GM21723 (cell line): Measurements from ENCODE around the gene EXPH5.
A peak's percentile ranks its signal among the peaks of the same experiment; 100 is the strongest.

Experiments used
- ATAC-seq: cut with Tn5 transposase; IDR thresholded peaks from one replicate; pipeline ENCODE4 v1.9.1; 2021; ENCODE audit warnings: mild to moderate bottlenecking, moderate library complexity; ENCODE audit not compliant: unreplicated experiment

The EXPH5 gene

GRCh38 chr11:108522318-108522717 is 71.2 kb downstream of the EXPH5 start:
- no peak for ATAC-seq

DNA sequence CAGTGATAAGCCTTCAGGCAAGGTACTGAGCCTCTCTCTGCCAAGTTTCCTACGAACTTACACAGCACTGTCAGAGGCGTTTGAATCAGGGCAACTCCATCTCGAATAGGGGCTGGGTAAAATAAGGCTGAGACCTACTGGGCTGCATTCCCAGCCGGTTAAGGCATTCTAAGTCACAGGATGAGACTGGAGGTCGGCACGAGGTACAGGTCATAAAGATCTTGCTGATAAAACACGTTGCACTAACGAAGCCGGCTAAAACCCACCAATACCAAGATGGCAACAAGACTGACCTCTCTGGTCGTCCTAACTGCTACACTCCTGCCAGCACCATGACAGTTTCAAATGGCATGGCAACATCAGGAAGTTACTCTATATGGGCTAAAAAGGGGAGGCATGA is 75.0 kb downstream of the EXPH5 start:
- ATAC-seq = no peak

- ATAC-seq = no peak
Observed at GRCh38 chr11:108516125-108516524, 77.4 kb downstream of the EXPH5 start.

GRCh38 chr11:108512708-108513107 is 80.9 kb downstream of the EXPH5 start:
- ATAC-seq = no peak

- ATAC-seq = no peak
Observed at GRCh38 chr11:108511851-108512474, 81.6 kb downstream of the EXPH5 start.

- no peak for ATAC-seq
Observed at GRCh38 chr11:108508653-108509593, 84.6 kb downstream of the EXPH5 start.

DNA sequence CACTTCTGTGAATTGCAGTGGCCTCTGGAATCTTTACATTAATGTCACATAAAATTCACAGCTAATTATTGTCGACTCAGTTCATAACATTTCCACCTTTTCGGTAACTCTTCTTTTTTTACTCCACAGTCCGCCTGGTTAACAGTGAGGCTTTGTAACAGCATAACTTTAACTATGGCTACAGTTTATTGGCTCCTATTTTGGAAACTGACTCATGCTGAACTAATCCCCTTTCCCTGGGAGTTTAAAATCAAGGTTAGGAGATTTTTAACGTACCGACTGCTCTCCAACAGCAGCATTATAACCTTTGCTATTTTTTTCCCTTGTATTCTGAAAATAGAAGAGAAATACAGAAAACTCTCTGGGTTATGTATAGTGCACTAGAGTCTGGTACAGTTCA is 92.2 kb downstream of the EXPH5 start:
- no peak for ATAC-seq

DNA sequence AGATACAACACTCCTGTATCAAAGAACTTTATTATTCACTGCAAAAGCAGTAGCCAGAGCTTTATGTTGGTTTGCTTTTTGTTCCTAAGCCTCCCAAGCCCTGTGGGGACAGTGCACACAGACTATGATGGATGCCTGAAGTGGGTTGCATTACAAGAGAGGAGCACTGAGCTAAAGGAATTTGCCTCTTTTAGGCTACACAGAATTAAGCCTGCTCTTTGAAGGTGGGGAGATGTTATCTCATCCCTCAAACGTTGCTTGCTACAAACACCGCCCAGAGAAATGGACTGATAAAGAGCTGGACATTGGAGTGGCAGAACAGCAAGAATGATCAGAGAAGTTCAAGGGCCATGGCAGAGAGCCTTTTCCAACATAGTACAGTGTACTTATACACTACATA is 92.8 kb downstream of the EXPH5 start:
- no peak for ATAC-seq

DNA sequence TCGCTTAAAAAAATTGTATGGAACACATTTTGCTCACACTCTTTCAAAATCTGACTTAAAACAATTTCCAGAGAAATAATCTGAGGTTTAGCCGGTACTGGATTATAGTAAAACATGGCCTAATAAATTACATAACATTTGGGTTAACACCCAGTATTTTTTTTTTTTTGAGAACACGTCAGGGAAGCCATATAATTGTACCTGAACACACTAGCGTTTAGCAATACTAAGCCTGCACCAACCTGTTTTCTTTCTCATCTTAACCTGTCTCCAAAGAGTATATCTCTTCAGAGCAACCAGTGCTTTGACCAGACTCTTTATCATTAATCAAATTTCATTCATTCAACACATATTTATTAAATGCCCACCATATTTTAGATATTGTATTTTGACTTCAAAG is 93.4 kb downstream of the EXPH5 start:
- no peak for ATAC-seq

DNA sequence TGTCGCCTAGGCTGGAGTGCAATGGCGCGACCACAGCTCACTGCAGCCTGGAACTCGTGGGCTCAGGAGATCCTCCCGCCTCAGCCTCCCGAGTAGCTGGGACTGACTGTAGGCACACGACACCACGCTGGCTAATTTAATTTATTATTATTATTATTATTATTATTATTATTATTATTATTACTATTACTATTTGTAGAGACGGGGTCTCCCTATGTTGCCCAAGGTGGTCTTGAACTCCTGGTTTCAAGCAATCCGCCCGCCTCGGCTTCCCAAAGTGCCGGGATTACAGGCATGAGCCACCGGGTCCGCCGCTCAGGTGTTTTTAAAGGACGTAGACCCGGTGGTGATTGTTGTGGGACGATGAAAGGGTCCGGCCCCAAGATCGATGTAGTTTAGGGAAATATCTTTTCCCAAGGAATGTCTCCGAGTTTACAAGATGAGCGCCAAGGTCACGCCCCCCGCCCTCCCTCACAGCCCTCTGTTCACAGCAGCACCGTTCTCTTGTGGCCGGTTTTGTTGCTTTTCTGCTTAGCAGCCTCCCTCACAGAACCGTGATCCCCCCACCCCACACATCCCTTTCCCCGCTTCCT is 94.7 kb downstream of the EXPH5 start:
- ATAC-seq = no peak

- ATAC-seq = peak; percentile 64
Observed at GRCh38 chr11:108498046-108498815, 95.3 kb downstream of the EXPH5 start, which contains the start of gene POGLUT3. Gene POGLUT3, minus strand, starts transcription at chr11:108498384. Its CDS starts 18 bp downstream, at chr11:108498366.

DNA sequence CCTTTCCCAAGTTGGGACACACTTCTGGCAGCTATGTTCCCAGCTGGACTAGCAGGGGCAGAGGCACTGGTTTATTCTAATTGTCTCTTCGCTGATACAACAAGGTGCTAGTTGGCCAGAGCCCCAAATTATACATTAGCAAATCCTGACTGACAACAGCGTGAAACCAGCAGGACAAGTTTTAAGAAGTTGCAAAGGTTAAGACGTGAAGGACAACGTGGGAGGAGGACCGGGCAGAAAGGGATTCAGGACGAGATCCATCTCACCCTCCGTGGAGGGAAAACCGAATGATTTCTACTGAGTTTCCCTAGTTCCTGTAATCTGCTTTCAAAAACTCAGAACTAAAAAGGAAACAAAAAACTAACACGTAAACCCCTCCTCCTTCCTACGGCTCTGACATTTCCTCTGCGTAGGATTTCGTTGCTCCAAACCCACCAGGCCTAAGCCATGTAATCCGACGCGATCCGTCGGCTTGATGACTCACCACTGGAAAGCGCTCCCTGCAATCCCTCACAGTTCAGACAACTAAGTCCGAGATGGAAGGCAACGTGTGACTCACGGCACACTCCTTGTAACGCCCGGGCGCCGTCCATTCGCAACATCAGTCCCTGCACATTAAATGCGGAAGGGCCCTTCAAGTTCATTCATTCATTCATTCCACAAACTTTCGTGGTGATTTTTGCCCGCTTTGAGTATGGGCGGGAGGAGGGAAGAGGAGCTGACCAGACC is 96.1 kb downstream of the EXPH5 start:
- ATAC-seq = peak; percentile 65

GRCh38 chr11:108496643-108497256 is 96.8 kb downstream of the EXPH5 start:
- ATAC-seq = no peak

GRCh38 chr11:108495326-108495725 is 98.2 kb downstream of the EXPH5 start:
- ATAC-seq = no peak

GRCh38 chr11:108494182-108494581 is 99.4 kb downstream of the EXPH5 start:
- no peak for ATAC-seq

GRCh38 chr11:108491936-108492335 is 101.6 kb downstream of the EXPH5 start:
- ATAC-seq = no peak

DNA sequence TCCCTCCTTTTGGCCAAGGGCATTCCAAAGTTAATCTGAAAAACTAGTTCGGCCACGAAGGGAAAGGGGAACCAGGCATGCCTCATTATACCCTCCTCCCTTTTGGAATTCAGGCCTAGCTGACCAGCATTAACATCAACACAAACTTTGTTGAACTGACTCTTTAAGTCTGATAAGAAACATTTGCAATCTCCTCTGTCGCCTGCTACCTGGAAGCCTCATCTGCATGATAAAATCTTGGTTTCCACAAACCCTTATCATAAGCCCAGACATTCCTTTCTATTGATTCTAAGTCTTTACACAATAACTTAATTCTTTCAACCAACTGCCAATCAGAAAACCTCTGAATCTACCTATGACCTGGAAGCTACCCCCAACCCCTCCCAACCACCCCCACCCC is 106.7 kb downstream of the EXPH5 start:
- no peak for ATAC-seq

GRCh38 chr11:108486331-108486730 is 107.2 kb downstream of the EXPH5 start:
- ATAC-seq = no peak

GRCh38 chr11:108483163-108483562 is 110.4 kb downstream of the EXPH5 start:
- ATAC-seq = no peak
